Neural crest cell (in vitro differentiated cells): Measurements from ENCODE around the gene CEACAM19. TPM values are rescaled to one million over a fixed set of nuclear protein-coding genes. Genes with fewer than 3 reads are reported as not detected.

Experiments used
- DNase-seq: peaks from one replicate; pipeline ENCODE4 v3.0.0; 2021; ENCODE audit warnings: low read depth, mixed read lengths, low spot score
- H3K27ac Mint-ChIP-seq: one replicate; pipeline ENCODE4 v1.8.0; 2021; ENCODE audit warnings: mild to moderate bottlenecking, mixed read lengths; ENCODE audit not compliant: unreplicated experiment
- H3K27me3 Mint-ChIP-seq: 2 replicates; pipeline ENCODE4 v1.8.0; 2021; ENCODE audit warnings: low read depth, mild to moderate bottlenecking, mixed read lengths
- H3K36me3 Mint-ChIP-seq: 2 replicates; pipeline ENCODE4 v1.8.0; 2021; ENCODE audit warnings: low read depth, mild to moderate bottlenecking, mixed read lengths
- H3K4me1 Mint-ChIP-seq: 2 replicates; pipeline ENCODE4 v1.8.0; 2021; ENCODE audit warnings: mixed read lengths
- H3K4me3 Mint-ChIP-seq: one replicate; pipeline ENCODE4 v1.8.0; 2021; ENCODE audit warnings: mild to moderate bottlenecking, mixed read lengths
- H3K9me3 Mint-ChIP-seq: 2 replicates; pipeline ENCODE4 v1.8.0; 2021; ENCODE audit warnings: mixed read lengths
- total RNA-seq: library from RNA; stranded (reverse); gene quantifications from 2 replicates; pipeline ENCODE4 v1.2.1, GENCODE V29; 2021
- TF ChIP-seq, protein P1 (sequence below): fragments of 200-600 bp; sonication (generic); conservative IDR thresholded peaks from 2 replicates; pipeline ENCODE4 v1.5.0; 2021; ENCODE audit warnings: antibody characterized with exemption, mild to moderate bottlenecking

Gene CEACAM19
- total RNA-seq, 1 donor from 2014 or later = 6.1 TPM

DNA sequence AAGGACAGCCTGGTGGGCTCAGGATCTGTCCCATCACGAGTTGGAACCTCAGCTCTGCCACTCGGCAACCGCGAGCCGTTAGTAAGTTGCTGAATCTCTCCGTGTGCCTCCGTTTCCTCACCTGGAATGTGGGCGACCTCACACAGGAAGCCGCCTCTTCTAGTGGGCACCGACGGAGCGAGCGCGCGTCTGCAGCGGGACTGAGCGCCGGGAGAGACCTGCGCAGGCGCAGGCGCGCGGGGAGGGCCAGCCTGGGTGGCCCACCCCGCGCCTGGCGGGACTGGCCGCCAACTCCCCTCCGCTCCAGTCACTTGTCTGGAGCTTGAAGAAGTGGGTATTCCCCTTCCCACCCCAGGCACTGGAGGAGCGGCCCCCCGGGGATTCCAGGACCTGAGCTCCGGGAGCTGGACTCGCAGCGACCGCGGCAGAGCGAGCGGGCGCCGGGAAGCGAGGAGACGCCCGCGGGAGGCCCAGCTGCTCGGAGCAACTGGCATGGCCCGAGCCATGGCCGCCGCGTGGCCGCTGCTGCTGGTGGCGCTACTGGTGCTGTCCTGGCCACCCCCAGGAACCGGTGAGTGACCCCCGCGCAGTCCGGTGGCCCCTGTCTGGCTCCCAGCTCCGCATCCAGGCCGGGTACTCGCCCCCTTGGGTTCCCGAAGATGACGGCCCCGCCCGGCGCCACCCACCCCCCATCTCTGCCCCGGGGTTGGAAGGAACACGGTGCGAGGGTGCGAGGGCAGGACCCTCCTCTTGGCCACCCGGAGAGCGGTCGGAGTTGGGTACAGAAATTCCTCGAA is 27.5 kb upstream of the CEACAM19 start, which contains the start of gene PVR:
PVR (plus strand) TSS at position 306 of the 797 bp plus-strand sequence; CDS start at position 493, 187 bp downstream.
- Mint-ChIP-seq H3K27ac (peak within 1 kb of the TSS; percentile 90), H3K4me3 (peak within 1 kb of the TSS; percentile 93), H3K9me3 (no peaks in the 10 kb centered on the region), H3K27me3 (peaks cover 14% of the 10 kb centered on the region), H3K4me1 (peaks cover 4% of the 10 kb centered on the region), H3K36me3 (no peaks in the 10 kb centered on the region)
- TF ChIP-seq, protein P1, sequence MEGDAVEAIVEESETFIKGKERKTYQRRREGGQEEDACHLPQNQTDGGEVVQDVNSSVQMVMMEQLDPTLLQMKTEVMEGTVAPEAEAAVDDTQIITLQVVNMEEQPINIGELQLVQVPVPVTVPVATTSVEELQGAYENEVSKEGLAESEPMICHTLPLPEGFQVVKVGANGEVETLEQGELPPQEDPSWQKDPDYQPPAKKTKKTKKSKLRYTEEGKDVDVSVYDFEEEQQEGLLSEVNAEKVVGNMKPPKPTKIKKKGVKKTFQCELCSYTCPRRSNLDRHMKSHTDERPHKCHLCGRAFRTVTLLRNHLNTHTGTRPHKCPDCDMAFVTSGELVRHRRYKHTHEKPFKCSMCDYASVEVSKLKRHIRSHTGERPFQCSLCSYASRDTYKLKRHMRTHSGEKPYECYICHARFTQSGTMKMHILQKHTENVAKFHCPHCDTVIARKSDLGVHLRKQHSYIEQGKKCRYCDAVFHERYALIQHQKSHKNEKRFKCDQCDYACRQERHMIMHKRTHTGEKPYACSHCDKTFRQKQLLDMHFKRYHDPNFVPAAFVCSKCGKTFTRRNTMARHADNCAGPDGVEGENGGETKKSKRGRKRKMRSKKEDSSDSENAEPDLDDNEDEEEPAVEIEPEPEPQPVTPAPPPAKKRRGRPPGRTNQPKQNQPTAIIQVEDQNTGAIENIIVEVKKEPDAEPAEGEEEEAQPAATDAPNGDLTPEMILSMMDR = peak; percentile 30
- DNase-seq = peak; percentile 57

DNA sequence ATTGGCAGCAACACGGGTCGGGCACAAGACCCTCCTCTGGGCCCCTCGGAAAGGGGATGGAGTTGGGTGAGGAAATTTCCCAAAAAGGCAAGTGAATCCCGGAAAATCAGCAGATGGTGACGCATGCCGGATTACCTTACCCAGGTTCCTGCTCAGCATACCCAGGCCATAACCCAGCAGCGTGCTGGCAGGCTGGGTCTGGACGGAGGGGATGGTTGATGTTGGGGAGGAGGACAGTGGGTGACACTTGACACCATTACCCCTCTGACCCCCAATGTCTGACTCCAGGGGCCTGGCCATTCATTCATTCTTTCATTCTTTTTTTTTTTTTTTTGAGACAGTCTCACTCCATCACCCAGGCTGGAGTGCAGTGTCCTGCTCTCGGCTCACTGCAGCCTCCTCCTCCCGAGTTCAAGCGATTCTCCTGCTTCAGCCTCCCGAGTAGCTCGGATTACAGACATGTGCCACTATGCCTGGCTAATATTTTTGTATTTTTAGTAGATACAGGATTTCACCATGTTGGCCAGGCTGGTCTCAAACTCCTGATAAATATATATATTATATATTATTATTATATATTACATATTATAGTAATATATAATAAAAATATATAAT is 26.8 kb upstream of the CEACAM19 start:
- H3K27ac Mint-ChIP-seq = peak overlapping the region; percentile 90
- peak; percentile 18 for DNase-seq
- peaks cover 14% of the 10 kb centered on the region for H3K27me3 Mint-ChIP-seq
- H3K4me3 Mint-ChIP-seq = peak overlapping the region; percentile 93
- no peaks in the 10 kb centered on the region for H3K36me3 Mint-ChIP-seq
- peaks cover 4% of the 10 kb centered on the region for H3K4me1 Mint-ChIP-seq
- TF ChIP-seq, protein P1 = no peak
- no peaks in the 10 kb centered on the region for H3K9me3 Mint-ChIP-seq

- peaks cover 14% of the 10 kb centered on the region for H3K27me3 Mint-ChIP-seq
- TF ChIP-seq, protein P1 = no peak
- no peak overlapping the region for H3K27ac Mint-ChIP-seq
- peaks cover 4% of the 10 kb centered on the region for H3K4me1 Mint-ChIP-seq
- DNase-seq = no peak
- no peaks in the 10 kb centered on the region for H3K9me3 Mint-ChIP-seq
- H3K4me3 Mint-ChIP-seq = no peak overlapping the region
- no peaks in the 10 kb centered on the region for H3K36me3 Mint-ChIP-seq
These were observed 25.8 kb upstream of the CEACAM19 start for GRCh38 chr19:44645407-44646048.

GRCh38 chr19:44646049-44646416 is 25.2 kb upstream of the CEACAM19 start:
- Mint-ChIP-seq H3K27ac (no peak overlapping the region), H3K4me1 (peaks cover 4% of the 10 kb centered on the region), H3K4me3 (peak overlapping the region; percentile 35), H3K36me3 (peaks cover 1% of the 10 kb centered on the region), H3K9me3 (no peaks in the 10 kb centered on the region), H3K27me3 (peaks cover 14% of the 10 kb centered on the region)
- TF ChIP-seq, protein P1 = no peak
- no peak for DNase-seq

DNA sequence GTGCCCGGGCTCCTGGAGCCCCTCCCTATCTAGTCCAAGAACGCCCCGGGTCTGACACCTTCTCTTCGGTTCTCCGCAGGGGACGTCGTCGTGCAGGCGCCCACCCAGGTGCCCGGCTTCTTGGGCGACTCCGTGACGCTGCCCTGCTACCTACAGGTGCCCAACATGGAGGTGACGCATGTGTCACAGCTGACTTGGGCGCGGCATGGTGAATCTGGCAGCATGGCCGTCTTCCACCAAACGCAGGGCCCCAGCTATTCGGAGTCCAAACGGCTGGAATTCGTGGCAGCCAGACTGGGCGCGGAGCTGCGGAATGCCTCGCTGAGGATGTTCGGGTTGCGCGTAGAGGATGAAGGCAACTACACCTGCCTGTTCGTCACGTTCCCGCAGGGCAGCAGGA is 24.1 kb upstream of the CEACAM19 start:
- no peaks in the 10 kb centered on the region for H3K9me3 Mint-ChIP-seq
- DNase-seq = no peak
- H3K4me3 Mint-ChIP-seq = no peak overlapping the region
- TF ChIP-seq, protein P1 = no peak
- H3K27ac Mint-ChIP-seq = no peak overlapping the region
- peaks cover 4% of the 10 kb centered on the region for H3K4me1 Mint-ChIP-seq
- peaks cover 7% of the 10 kb centered on the region for H3K36me3 Mint-ChIP-seq
- peaks cover 6% of the 10 kb centered on the region for H3K27me3 Mint-ChIP-seq
